ENCODE measurements around the gene HBEGF.
A peak's percentile ranks its signal among the peaks of the same experiment; 100 is the strongest.

HBEGF gene

GRCh38 chr5:140328036-140328764 is 18.2 kb downstream of the HBEGF start:
- Mint-ChIP-seq H3K27ac (no peak overlapping the region), H3K9me3 (no peaks in the 10 kb centered on the region), H3K4me1 (peaks cover 12% of the 10 kb centered on the region), H3K27me3 (no peaks in the 10 kb centered on the region), H3K4me3 (no peak overlapping the region)
- DNase-seq (no peak), ATAC-seq (no peak)

DNA sequence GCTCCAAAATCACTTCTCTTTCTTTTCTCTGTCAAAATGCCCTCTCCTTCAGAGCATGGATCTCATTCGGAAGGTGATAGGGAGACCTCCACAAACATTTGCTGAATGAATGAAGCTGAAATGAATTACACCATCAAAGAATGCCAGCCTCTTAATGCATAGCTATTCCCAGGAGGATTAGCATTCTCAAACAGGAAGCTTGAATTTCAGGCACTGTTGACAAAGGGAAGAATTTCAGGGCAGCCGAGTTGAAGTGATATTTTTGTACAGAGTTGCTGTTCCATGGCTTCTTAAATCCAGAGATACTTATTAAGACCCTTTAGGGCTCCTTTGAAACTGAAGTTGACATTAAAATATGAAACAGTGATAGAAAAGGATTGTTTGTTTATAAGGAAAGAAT is 18.8 kb downstream of the HBEGF start:
- Mint-ChIP-seq H3K27me3 (no peaks in the 10 kb centered on the region), H3K27ac (no peak overlapping the region), H3K9me3 (no peaks in the 10 kb centered on the region), H3K4me3 (no peak overlapping the region), H3K4me1 (peaks cover 12% of the 10 kb centered on the region)
- DNase-seq (no peak), ATAC-seq (no peak)

DNA sequence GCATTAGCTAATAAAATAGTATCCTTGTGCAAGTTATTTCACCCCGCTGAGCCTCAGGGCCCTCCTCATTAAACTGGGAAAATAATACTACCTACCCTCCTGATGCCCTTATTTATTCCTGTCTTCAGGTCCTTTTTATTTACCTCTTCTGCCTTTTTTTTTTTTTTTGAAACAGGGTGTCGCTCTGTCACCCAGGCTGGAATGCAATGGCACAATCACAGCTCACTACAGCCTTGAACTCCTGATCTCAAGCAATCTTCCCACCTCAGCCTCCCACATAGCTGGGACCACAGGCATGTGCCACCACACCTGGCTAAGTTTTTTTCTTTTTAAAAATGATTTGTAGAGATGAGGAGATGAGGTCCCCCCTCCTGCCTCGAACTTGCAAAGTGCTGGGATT is 20.9 kb downstream of the HBEGF start:
- Mint-ChIP-seq H3K27ac (no peak overlapping the region), H3K4me1 (peaks cover 12% of the 10 kb centered on the region), H3K4me3 (no peak overlapping the region), H3K9me3 (no peaks in the 10 kb centered on the region), H3K27me3 (no peaks in the 10 kb centered on the region)
- no peak for DNase-seq
- ATAC-seq, result no peak

DNA sequence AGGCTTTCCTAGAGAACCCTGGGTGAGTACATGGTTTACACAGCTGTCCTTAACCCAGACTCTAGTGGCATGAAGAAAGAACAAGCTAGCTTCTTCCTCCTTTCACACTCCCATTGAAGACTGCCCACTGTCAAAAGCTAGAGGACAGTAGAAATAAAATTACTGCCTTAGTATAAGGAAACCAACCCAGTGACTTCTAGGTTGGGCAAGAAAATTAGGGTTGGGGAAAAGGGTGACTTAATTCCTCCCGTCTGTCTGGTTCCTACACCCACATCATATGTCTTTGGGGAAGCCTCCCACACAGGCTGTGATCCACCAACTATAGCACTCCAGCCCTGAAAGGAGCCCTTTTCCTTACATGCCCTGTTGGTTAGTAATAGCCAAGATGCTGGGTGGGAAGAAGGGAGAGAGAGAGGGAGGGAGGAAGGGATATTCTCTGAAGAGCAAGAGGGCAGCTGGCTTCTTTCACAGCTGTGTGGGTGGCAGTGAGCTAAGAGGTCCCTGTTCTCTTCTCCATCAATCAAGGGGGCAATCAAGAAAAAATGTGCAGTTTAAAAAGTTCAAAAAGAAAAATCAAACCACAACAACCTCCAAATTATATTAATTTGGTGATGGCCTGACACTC is 21.7 kb downstream of the HBEGF start:
- ATAC-seq (no peak), DNase-seq (no peak)
- Mint-ChIP-seq H3K9me3 (no peaks in the 10 kb centered on the region), H3K27me3 (no peaks in the 10 kb centered on the region), H3K4me3 (no peak overlapping the region), H3K27ac (no peak overlapping the region), H3K4me1 (peaks cover 12% of the 10 kb centered on the region)

- DNase-seq (no peak), ATAC-seq (no peak)
- Mint-ChIP-seq H3K4me1 (peaks cover 12% of the 10 kb centered on the region), H3K9me3 (no peaks in the 10 kb centered on the region), H3K4me3 (no peak overlapping the region), H3K27ac (no peak overlapping the region), H3K27me3 (no peaks in the 10 kb centered on the region)
Measured at GRCh38 chr5:140324041-140324600, 22.3 kb downstream of the HBEGF start.

- H3K4me1 Mint-ChIP-seq, result peaks cover 12% of the 10 kb centered on the region
- H3K27ac Mint-ChIP-seq, result no peak overlapping the region
- no peaks in the 10 kb centered on the region for H3K9me3 Mint-ChIP-seq
- ATAC-seq, result no peak
- DNase-seq, result no peak
- H3K27me3 Mint-ChIP-seq, result no peaks in the 10 kb centered on the region
- H3K4me3 Mint-ChIP-seq, result no peak overlapping the region
Measured at GRCh38 chr5:140322751-140323731, 23.4 kb downstream of the HBEGF start.

- Mint-ChIP-seq H3K9me3 (no peaks in the 10 kb centered on the region), H3K27ac (no peak overlapping the region), H3K4me1 (peaks cover 12% of the 10 kb centered on the region), H3K27me3 (no peaks in the 10 kb centered on the region), H3K4me3 (no peak overlapping the region)
- no peak for ATAC-seq
- no peak for DNase-seq
Measured at GRCh38 chr5:140321796-140322195, 24.6 kb downstream of the HBEGF start.

- H3K27ac Mint-ChIP-seq, result no peak overlapping the region
- H3K9me3 Mint-ChIP-seq, result no peaks in the 10 kb centered on the region
- no peaks in the 10 kb centered on the region for H3K27me3 Mint-ChIP-seq
- ATAC-seq (no peak), DNase-seq (no peak)
- H3K4me1 Mint-ChIP-seq, result peaks cover 7% of the 10 kb centered on the region
- no peak overlapping the region for H3K4me3 Mint-ChIP-seq
Measured at GRCh38 chr5:140319833-140320232, 26.6 kb downstream of the HBEGF start.

- no peak for ATAC-seq
- no peak overlapping the region for H3K27ac Mint-ChIP-seq
- H3K4me3 Mint-ChIP-seq, result no peak overlapping the region
- DNase-seq, result no peak
- H3K4me1 Mint-ChIP-seq, result no peaks in the 10 kb centered on the region
- H3K9me3 Mint-ChIP-seq, result no peaks in the 10 kb centered on the region
- no peaks in the 10 kb centered on the region for H3K27me3 Mint-ChIP-seq
Measured at GRCh38 chr5:140318792-140319191, 27.6 kb downstream of the HBEGF start.

GRCh38 chr5:140317859-140318258 is 28.5 kb downstream of the HBEGF start:
- ATAC-seq (no peak), DNase-seq (no peak)
- H3K4me1 Mint-ChIP-seq, result no peaks in the 10 kb centered on the region
- no peaks in the 10 kb centered on the region for H3K27me3 Mint-ChIP-seq
- no peaks in the 10 kb centered on the region for H3K9me3 Mint-ChIP-seq
- peak overlapping the region in 1 of 2 donors; percentile 42 for H3K27ac Mint-ChIP-seq
- no peak overlapping the region for H3K4me3 Mint-ChIP-seq

- H3K4me3 Mint-ChIP-seq, result no peak overlapping the region
- no peaks in the 10 kb centered on the region for H3K9me3 Mint-ChIP-seq
- ATAC-seq, result no peak
- no peak for DNase-seq
- H3K4me1 Mint-ChIP-seq, result peaks cover 10% of the 10 kb centered on the region
- H3K27me3 Mint-ChIP-seq, result peaks cover 25% of the 10 kb centered on the region
- no peak overlapping the region for H3K27ac Mint-ChIP-seq
Measured at GRCh38 chr5:140312791-140313189, 33.6 kb downstream of the HBEGF start.

GRCh38 chr5:140312067-140312790 is 34.2 kb downstream of the HBEGF start:
- no peak for DNase-seq

DNA sequence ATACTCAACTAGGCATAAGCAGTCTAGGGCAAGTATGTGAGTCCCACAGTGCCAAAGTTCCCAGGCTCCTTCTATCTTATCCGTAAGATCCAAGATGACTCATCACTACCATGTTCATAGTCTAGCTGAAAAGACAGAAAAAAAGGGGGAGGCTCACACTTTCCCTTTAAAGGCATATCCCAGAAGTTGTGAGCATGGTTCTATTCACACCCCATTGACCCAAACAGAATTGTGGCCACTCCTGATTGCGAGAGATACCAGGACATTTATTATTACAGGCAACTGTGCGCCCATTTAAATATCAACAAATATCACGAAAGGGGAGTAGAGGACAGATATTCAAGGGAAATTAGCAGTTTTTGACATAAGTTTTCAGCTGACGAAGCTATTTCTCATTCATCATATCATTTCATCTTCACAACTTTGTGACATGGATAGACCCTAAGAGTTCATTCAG is 35.4 kb downstream of the HBEGF start:
- H3K9me3 Mint-ChIP-seq, result no peaks in the 10 kb centered on the region
- H3K4me1 Mint-ChIP-seq, result peaks cover 10% of the 10 kb centered on the region
- no peak overlapping the region for H3K4me3 Mint-ChIP-seq
- ATAC-seq (no peak), DNase-seq (no peak)
- peaks cover 28% of the 10 kb centered on the region for H3K27me3 Mint-ChIP-seq
- no peak overlapping the region for H3K27ac Mint-ChIP-seq

More at GRCh38 chr5:140312067-140312790, 34.2 kb downstream of the HBEGF start:
- Mint-ChIP-seq H3K27me3 (peaks cover 25% of the 10 kb centered on the region), H3K9me3 (no peaks in the 10 kb centered on the region), H3K4me3 (no peak overlapping the region), H3K4me1 (peaks cover 10% of the 10 kb centered on the region), H3K27ac (no peak overlapping the region)
- no peak for ATAC-seq

DNA sequence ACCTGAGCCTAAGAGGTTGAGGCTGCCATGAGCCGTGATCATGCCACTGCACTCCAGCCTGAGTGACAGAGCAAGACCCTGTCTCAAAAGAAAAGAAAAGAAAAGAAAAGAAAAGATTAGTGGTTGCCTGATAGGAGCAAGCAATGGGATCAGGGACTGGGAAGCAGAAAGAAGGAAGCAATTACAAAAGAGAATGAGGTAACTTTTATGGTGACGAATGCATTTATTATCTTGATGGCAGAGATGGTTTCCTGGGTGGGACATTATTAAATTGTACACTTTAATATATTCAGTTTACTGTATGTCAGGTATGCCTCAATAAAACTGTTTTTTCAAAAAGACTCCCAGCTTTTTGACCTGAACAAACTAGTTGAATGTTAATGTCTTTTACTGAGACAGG is 36.0 kb downstream of the HBEGF start:
- DNase-seq, result no peak
- ATAC-seq, result no peak
- Mint-ChIP-seq H3K4me3 (no peak overlapping the region), H3K27ac (no peak overlapping the region), H3K4me1 (peaks cover 10% of the 10 kb centered on the region), H3K9me3 (no peaks in the 10 kb centered on the region), H3K27me3 (peaks cover 34% of the 10 kb centered on the region)

- ATAC-seq, result no peak
- H3K9me3 Mint-ChIP-seq, result no peaks in the 10 kb centered on the region
- no peak for DNase-seq
- no peak overlapping the region for H3K4me3 Mint-ChIP-seq
- peaks cover 10% of the 10 kb centered on the region for H3K4me1 Mint-ChIP-seq
- H3K27ac Mint-ChIP-seq, result no peak overlapping the region
- peaks cover 34% of the 10 kb centered on the region for H3K27me3 Mint-ChIP-seq
Measured at GRCh38 chr5:140309706-140310249, 36.6 kb downstream of the HBEGF start.

Data from stimulated activated naive CD8-positive, alpha-beta T cell treated with anti-CD3 and anti-CD28 coated beads, Interleukin-15, amount 100 ng/mL, for 72 hours (primary cell).